Glutamatergic neuron (in vitro differentiated cells): ENCODE measurements around the gene BMP6. TPM values are rescaled to one million over a fixed set of nuclear protein-coding genes. Genes with fewer than 3 reads are reported as not detected.
"Not testable (repeated sequence)": the region's sequence is repeated elsewhere in the genome, so short reads cannot be mapped to it uniquely, and the experiment has no call there.

ENCODE experiments used
- DNase-seq: peaks from one replicate; pipeline ENCODE4 v3.0.0; 2022
- H3K27ac Mint-ChIP-seq: one replicate; pipeline ENCODE4 v1.8.0; 2020; ENCODE audit warnings: mild to moderate bottlenecking, mixed read lengths, inconsistent platforms; ENCODE audit not compliant: unreplicated experiment
- H3K27me3 Mint-ChIP-seq: one replicate; pipeline ENCODE4 v1.8.0; 2020; ENCODE audit warnings: mild to moderate bottlenecking, moderate library complexity, mixed read lengths, inconsistent platforms; ENCODE audit not compliant: unreplicated experiment
- H3K36me3 Mint-ChIP-seq: one replicate; pipeline ENCODE4 v1.8.0; 2020; ENCODE audit warnings: mild to moderate bottlenecking, mixed read lengths, inconsistent platforms; ENCODE audit not compliant: unreplicated experiment
- H3K4me1 Mint-ChIP-seq: one replicate; pipeline ENCODE4 v1.8.0; 2020; ENCODE audit warnings: mild to moderate bottlenecking, low read depth, mixed read lengths, inconsistent platforms; ENCODE audit not compliant: unreplicated experiment
- H3K4me3 Mint-ChIP-seq: one replicate; pipeline ENCODE4 v1.8.0; 2020; ENCODE audit warnings: mild to moderate bottlenecking, mixed read lengths, inconsistent platforms; ENCODE audit not compliant: unreplicated experiment
- H3K9me3 Mint-ChIP-seq: one replicate; pipeline ENCODE4 v1.8.0; 2020; ENCODE audit warnings: mild to moderate bottlenecking, moderate library complexity, mixed read lengths, inconsistent platforms; ENCODE audit not compliant: unreplicated experiment
- CTCF ChIP-seq: fragments of 200-600 bp; sonication (generic); IDR thresholded peaks from one replicate; pipeline ENCODE4 v1.5.0; 2021; ENCODE audit not compliant: partially characterized antibody, unreplicated experiment
- total RNA-seq: library from RNA; stranded (reverse); fragmentation: NEBNext Ultra II Directional; extraction: Animal tissue kit (Norgen Biotek cat#: 25700); gene quantifications from one replicate; pipeline ENCODE4 v1.2.1, GENCODE V29; 2021; ENCODE audit not compliant: unreplicated experiment

The BMP6 gene
- total RNA-seq, 1 donor from 2014 or later: 0.25 TPM

DNA sequence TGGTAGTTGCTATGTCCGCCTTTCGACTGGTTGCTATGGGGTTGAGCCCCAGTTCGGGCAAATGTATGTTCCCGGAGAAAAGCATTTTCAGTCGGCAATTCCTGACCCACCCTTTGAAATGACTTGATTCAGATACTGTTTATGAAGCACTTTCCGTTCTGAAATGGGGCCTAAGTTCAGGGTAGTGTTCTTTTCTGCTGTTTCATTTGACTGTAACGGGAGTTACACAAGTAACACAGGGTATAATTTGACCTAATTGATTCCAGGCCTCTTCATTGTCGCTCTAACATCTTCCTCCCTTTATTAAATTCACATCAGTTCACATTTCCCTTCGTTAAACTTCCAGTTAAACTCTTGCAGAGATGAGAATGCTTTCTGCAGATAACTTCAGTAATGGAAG is 85.5 kb downstream of the BMP6 start:
- Mint-ChIP-seq H3K36me3 (no peaks in the 10 kb centered on the region), H3K27ac (no peak overlapping the region), H3K4me3 (no peak overlapping the region), H3K27me3 (no peaks in the 10 kb centered on the region), H3K4me1 (no peaks in the 10 kb centered on the region), H3K9me3 (peaks cover 2% of the 10 kb centered on the region)
- no peak for TF ChIP-seq CTCF
- DNase-seq: no peak

DNA sequence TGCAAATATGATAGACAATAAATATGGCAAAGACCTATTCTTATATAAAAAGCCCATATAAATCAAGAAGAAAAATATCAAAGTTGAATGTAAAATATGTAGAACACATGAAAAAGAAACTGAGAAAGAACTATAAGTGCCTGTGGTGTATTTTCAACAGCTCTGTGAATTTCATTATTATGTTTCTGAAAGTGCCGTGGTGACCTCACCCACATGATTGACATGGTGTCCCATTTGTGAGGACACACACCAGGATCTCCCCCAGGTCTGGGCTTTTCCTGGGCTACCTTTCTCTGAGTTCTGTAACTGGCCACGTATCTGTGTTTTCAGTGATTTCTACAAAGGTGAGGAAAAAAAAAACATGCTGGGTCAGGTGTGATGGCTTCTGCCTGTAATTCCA is 86.7 kb downstream of the BMP6 start:
- H3K27ac Mint-ChIP-seq: no peak overlapping the region
- TF ChIP-seq CTCF: no peak
- H3K36me3 Mint-ChIP-seq: no peaks in the 10 kb centered on the region
- H3K9me3 Mint-ChIP-seq: peaks cover 2% of the 10 kb centered on the region
- no peak for DNase-seq
- no peaks in the 10 kb centered on the region for H3K4me1 Mint-ChIP-seq
- no peaks in the 10 kb centered on the region for H3K27me3 Mint-ChIP-seq
- no peak overlapping the region for H3K4me3 Mint-ChIP-seq

GRCh38 chr6:7813193-7813592 is 87.3 kb downstream of the BMP6 start:
- H3K4me3 Mint-ChIP-seq: no peak overlapping the region
- H3K27me3 Mint-ChIP-seq: no peaks in the 10 kb centered on the region
- H3K27ac Mint-ChIP-seq: no peak overlapping the region
- peaks cover 2% of the 10 kb centered on the region for H3K9me3 Mint-ChIP-seq
- no peak for DNase-seq
- H3K4me1 Mint-ChIP-seq: no peaks in the 10 kb centered on the region
- no peaks in the 10 kb centered on the region for H3K36me3 Mint-ChIP-seq
- no peak for TF ChIP-seq CTCF

DNA sequence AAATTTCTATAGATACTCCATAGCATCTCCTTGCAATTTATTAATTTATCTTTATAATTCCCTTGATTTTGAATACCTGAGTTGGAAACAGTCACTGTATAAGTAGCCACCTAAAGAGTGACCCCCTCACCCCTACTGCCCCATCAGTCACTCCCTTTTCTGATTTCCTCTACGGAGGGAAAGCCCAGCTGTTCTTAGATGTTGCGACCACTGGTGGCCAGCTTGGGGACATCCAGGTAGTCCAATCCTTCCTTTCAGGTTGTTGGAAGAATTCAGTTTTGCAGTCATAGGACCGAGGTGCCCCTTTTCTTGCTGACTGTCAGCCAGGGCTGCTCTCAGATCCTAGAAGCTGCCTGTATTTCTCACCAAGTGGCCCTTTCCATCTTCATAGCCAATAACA is 87.8 kb downstream of the BMP6 start:
- DNase-seq: no peak

DNA sequence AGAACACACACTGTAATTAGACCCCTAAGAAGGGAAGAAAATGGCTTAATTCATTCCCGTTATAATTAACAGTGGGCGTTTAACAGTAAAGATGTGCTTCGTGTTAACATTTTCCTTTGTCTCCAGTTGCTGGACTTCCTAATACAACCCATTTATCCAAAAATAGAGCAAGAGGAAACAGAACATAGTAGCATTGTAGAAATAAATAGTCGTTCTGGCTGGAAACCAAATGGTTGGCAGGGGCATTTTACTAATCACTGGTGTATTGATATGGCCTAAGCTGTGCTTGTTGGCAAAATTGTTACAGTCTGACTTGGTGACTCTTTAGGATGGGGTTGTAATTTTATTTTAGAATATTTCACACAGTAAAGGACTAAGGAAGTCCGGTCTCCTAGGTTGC is 89.8 kb downstream of the BMP6 start:
- Mint-ChIP-seq H3K36me3 (no peaks in the 10 kb centered on the region), H3K9me3 (peaks cover 2% of the 10 kb centered on the region), H3K4me1 (no peaks in the 10 kb centered on the region), H3K27me3 (no peaks in the 10 kb centered on the region), H3K4me3 (no peak overlapping the region), H3K27ac (no peak overlapping the region)
- TF ChIP-seq CTCF: no peak
- no peak for DNase-seq

More for the DNA sequence above, 87.8 kb downstream of the BMP6 start:
- no peaks in the 10 kb centered on the region for H3K4me1 Mint-ChIP-seq
- H3K27ac Mint-ChIP-seq: no peak overlapping the region
- H3K4me3 Mint-ChIP-seq: no peak overlapping the region
- H3K27me3 Mint-ChIP-seq: no peaks in the 10 kb centered on the region
- H3K9me3 Mint-ChIP-seq: peaks cover 2% of the 10 kb centered on the region
- TF ChIP-seq CTCF: no peak
- no peaks in the 10 kb centered on the region for H3K36me3 Mint-ChIP-seq

GRCh38 chr6:7817184-7817583 is 91.3 kb downstream of the BMP6 start:
- not testable (repeated sequence) for H3K9me3 Mint-ChIP-seq, DNase-seq, H3K36me3 Mint-ChIP-seq, H3K27ac Mint-ChIP-seq, H3K4me1 Mint-ChIP-seq, H3K4me3 Mint-ChIP-seq, H3K27me3 Mint-ChIP-seq
